A549 (cell line): ENCODE measurements around the gene OR2C3. TPM values are rescaled to one million over a fixed set of nuclear protein-coding genes. Genes with fewer than 3 reads are reported as not detected.

ENCODE experiments used
- ATAC-seq, 2 experiments: fragments of 200-7000 bp in 1 of 2; fragments of >200 bp in 1 of 2; cut with Nextera tagmentation in 1 of 2; cut with Tn5 transposase in 1 of 2; 3 replicates each; pipeline versions ENCODE4 v1.8.0 to v1.9.1; 2018 to 2020; ENCODE audit warnings: mild to moderate bottlenecking in 1 of 2, moderate library complexity in 1 of 2
- CTCF ChIA-PET: fragments of 300-600 bp; sonication (Branson Sonifier 250); formaldehyde crosslinking; extraction: SDS; loops from one replicate; lab custom pipeline; 2021; ENCODE audit warnings: antibody characterized with exemption, inconsistent platforms; lab: Yijun Ruan, JAX
- POLR2A ChIA-PET: fragments of 350-600 bp; formaldehyde crosslinking; extraction: SDS; loops from one replicate; lab custom pipeline; 2021; ENCODE audit warnings: antibody characterized with exemption, inconsistent platforms; lab: Yijun Ruan, JAX
- DNase-seq, 2 experiments: peaks; one replicate each; pipeline versions ENCODE4 v3.0.0 to v3.0.0-alpha.2; 2011 to 2016; ENCODE audit warnings: low read depth in 1 of 2, low spot score in 1 of 2
- FAIRE-seq: peaks from 2 replicates; lab custom pipeline; 2011; peaks lifted over from hg19 to GRCh38; lab: Jason Lieb, UNC
- H3K27ac ChIP-seq, 2 experiments: fragments of >200 bp; sonication (Bioruptor Twin); formaldehyde crosslinking; 3 replicates each; pipeline ENCODE4 v1.5.1; 2016 to 2017
- H3K4me1 ChIP-seq: fragments of >200 bp; sonication (Bioruptor Twin); formaldehyde crosslinking; 3 replicates; pipeline ENCODE4 v1.6.1; 2016
- H3K4me2 ChIP-seq: fragments of >200 bp; sonication (Bioruptor Twin); formaldehyde crosslinking; 3 replicates; pipeline ENCODE4 v1.6.1; 2016
- H3K4me3 ChIP-seq: fragments of >200 bp; sonication (Bioruptor Twin); formaldehyde crosslinking; 3 replicates; pipeline ENCODE4 v1.5.1; 2016
- H3K9me3 ChIP-seq: fragments of >200 bp; sonication (Bioruptor Twin); formaldehyde crosslinking; 3 replicates; pipeline ENCODE4 v1.6.1; 2016
- BCL3 ChIP-seq: fragments of >200 bp; sonication (Bioruptor Twin); formaldehyde crosslinking; IDR thresholded peaks from 3 replicates; pipeline ENCODE4 v1.6.1; 2016
- BHLHE40 ChIP-seq: IDR thresholded peaks from 2 replicates; pipeline ENCODE4 v1.6.1; 2012; ENCODE audit warnings: low read depth, low read length, inconsistent platforms
- CBX2 ChIP-seq: fragments of 200-600 bp; sonication (generic); IDR thresholded peaks from 2 replicates; pipeline ENCODE4 v1.6.1; 2016; ENCODE audit warnings: low read depth, mild to moderate bottlenecking, borderline replicate concordance
- CBX8 ChIP-seq: fragments of 200-600 bp; sonication (generic); IDR thresholded peaks from 2 replicates; pipeline ENCODE4 v1.6.1; 2016
- CHD2 ChIP-seq: fragments of 150-350 bp; IDR thresholded peaks from 2 replicates; pipeline ENCODE4 v1.6.1; 2014; ENCODE audit warnings: low read length; ENCODE audit not compliant: partially characterized antibody
- ESRRA ChIP-seq: fragments of 150-350 bp; IDR thresholded peaks from 2 replicates; pipeline ENCODE4 v1.6.1; 2014; ENCODE audit warnings: mild to moderate bottlenecking, low read length, borderline replicate concordance
- FOSB ChIP-seq: fragments of 250-450 bp; sonication (Bioruptor Pico); IDR thresholded peaks from 2 replicates; pipeline ENCODE4 v1.5.0; 2020; ENCODE audit warnings: mild to moderate bottlenecking, moderate library complexity
- FOSL2 ChIP-seq, 2 experiments: fragments of 450-650 bp in 1 of 2; fragments of >200 bp in 1 of 2; sonication (Bioruptor Twin) in 1 of 2; formaldehyde crosslinking; IDR thresholded peaks; 2 replicates each; pipeline versions ENCODE4 v1.5.0 to v1.6.1; 2016 to 2020; ENCODE audit warnings: mild to moderate bottlenecking in 1 of 2, moderate library complexity in 1 of 2
- FOXS1 ChIP-seq: fragments of 250-450 bp; sonication (Bioruptor Pico); IDR thresholded peaks from 2 replicates; pipeline ENCODE4 v1.5.0; 2020; ENCODE audit warnings: mild to moderate bottlenecking, moderate library complexity
- GATA3 ChIP-seq: IDR thresholded peaks from 2 replicates; pipeline ENCODE4 v1.6.1; 2012; ENCODE audit warnings: borderline replicate concordance
- HEYL ChIP-seq: fragments of 250-450 bp; sonication (Bioruptor Pico); IDR thresholded peaks from 2 replicates; pipeline ENCODE4 v1.8.0; 2021; ENCODE audit warnings: mild to moderate bottlenecking, moderate library complexity
- HOXA7 ChIP-seq: fragments of 250-450 bp; sonication (Bioruptor Pico); IDR thresholded peaks from 2 replicates; pipeline ENCODE4 v1.5.0; 2020; ENCODE audit warnings: mild to moderate bottlenecking, moderate library complexity
- HOXB13 ChIP-seq: fragments of 250-450 bp; sonication (Bioruptor Pico); IDR thresholded peaks from 2 replicates; pipeline ENCODE4 v1.5.0; 2020; ENCODE audit warnings: low read depth, mild to moderate bottlenecking, moderate library complexity
- MAFK ChIP-seq: fragments of 450-650 bp; IDR thresholded peaks from 2 replicates; pipeline ENCODE4 v1.6.1; 2014; ENCODE audit not compliant: partially characterized antibody
- MAZ ChIP-seq: fragments of 150-350 bp; IDR thresholded peaks from 2 replicates; pipeline ENCODE4 v1.6.1; 2014; ENCODE audit warnings: antibody characterized with exemption, low read depth, low read length, borderline replicate concordance
- NFE2L2 ChIP-seq: fragments of 150-350 bp; conservative IDR thresholded peaks from 2 replicates; pipeline ENCODE4 v1.6.1; 2014; ENCODE audit warnings: low read length
- NR3C1 ChIP-seq: fragments of >200 bp; sonication (Bioruptor Twin); formaldehyde crosslinking; IDR thresholded peaks from 3 replicates; pipeline ENCODE4 v1.6.1; 2017
- RARB ChIP-seq: fragments of 250-450 bp; sonication (Bioruptor Pico); IDR thresholded peaks from 2 replicates; pipeline ENCODE4 v1.8.0; 2021; ENCODE audit warnings: mild to moderate bottlenecking, moderate library complexity
- RNF2 ChIP-seq: fragments of 200-600 bp; sonication (generic); IDR thresholded peaks from 2 replicates; pipeline ENCODE4 v1.6.1; 2016; ENCODE audit warnings: low read depth, mild to moderate bottlenecking, antibody characterized with exemption, moderate library complexity, borderline replicate concordance
- SREBF2 ChIP-seq: fragments of 450-650 bp; IDR thresholded peaks from 2 replicates; pipeline ENCODE4 v1.6.1; 2014; ENCODE audit warnings: mild to moderate bottlenecking, moderate library complexity
- USF2 ChIP-seq: fragments of 450-650 bp; IDR thresholded peaks from 2 replicates; pipeline ENCODE4 v1.6.1; 2014; ENCODE audit warnings: antibody characterized with exemption
- ZC3H11A ChIP-seq: fragments of 450-650 bp; IDR thresholded peaks from 2 replicates; pipeline ENCODE4 v1.6.1; 2014; ENCODE audit warnings: antibody characterized with exemption, mild to moderate bottlenecking
- ZFP36 ChIP-seq: fragments of 450-650 bp; IDR thresholded peaks from 2 replicates; pipeline ENCODE4 v1.6.1; 2014; ENCODE audit warnings: borderline replicate concordance; ENCODE audit not compliant: partially characterized antibody
- ZNF302 ChIP-seq: fragments of 250-450 bp; sonication (Bioruptor Pico); IDR thresholded peaks from 2 replicates; pipeline ENCODE4 v1.9.0; 2021; ENCODE audit warnings: inconsistent platforms, mild to moderate bottlenecking, moderate library complexity
- WGBS: methylation state at CpG from one replicate; pipeline ENCODE4 v1.1.6; 2017; ENCODE audit errors: missing lambda C conversion rate; 5-methylcytosine and 5-hydroxymethylcytosine counted together
- polyA plus RNA-seq, 4 experiments: library from polyadenylated mRNA; depleted of rRNA in 3 of 4; stranded (reverse); fragments of >200 nt; fragmentation: RNase III in 1 of 4; extraction: RNeasy Plus Mini Kit Qiagen cat#74134 plus additional on column Dnase treatment in 1 of 4; gene quantifications; 2 replicates in 3 of 4; 3 replicates in 1 of 4; pipeline ENCODE4 v1.2.3, GENCODE V29; 2011 to 2017
- TF ChIP-seq, protein P1 (sequence below): fragments of >200 bp; sonication (Bioruptor Twin); formaldehyde crosslinking; IDR thresholded peaks from 3 replicates; pipeline ENCODE4 v1.5.1; 2016
- TF ChIP-seq, protein P2 (sequence below): IDR thresholded peaks from 2 replicates; pipeline ENCODE4 v1.6.1; 2012

OR2C3 gene
- polyA plus RNA-seq, 2 of the 4 experiments (the other 2 are of a cell fraction) = not detected

DNA sequence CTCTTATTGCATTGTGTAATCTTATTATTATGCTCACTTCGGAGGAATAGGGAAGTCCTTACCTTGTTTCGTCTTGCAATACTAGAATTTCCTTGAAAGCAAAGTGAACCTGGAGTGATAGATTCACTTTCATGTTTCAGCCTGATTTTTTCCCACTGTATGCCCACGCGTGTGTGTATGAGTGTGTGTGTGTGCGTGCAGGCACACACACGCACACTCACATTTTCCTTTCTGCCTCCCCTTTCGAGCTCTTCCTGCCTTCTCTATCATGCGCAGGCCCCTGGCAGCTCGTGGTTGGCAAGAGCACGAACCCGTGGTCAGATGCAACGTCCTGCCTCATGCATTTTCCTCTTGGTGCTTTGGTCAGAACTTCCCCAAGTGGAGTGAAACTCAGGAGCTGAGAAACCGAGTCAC, 12.5 kb upstream of the OR2C3 start, which contains the start of gene GCSAML:
Gene GCSAML, plus strand, starts transcription at position 366 of the 414 bp plus-strand sequence. CDS start 58 bp downstream, outside the sequence.
- H3K9me3 ChIP-seq = no peaks in the 10 kb centered on the region
- no peak for ATAC-seq
- H3K4me3 ChIP-seq = no peak within 1 kb of the TSS
- no peaks in the 10 kb centered on the region for H3K4me1 ChIP-seq
- no peak for TF ChIP-seq HOXB13 (CRISPR knock-in tag)
- no peak for TF ChIP-seq MAZ
- TF ChIP-seq, protein P1, sequence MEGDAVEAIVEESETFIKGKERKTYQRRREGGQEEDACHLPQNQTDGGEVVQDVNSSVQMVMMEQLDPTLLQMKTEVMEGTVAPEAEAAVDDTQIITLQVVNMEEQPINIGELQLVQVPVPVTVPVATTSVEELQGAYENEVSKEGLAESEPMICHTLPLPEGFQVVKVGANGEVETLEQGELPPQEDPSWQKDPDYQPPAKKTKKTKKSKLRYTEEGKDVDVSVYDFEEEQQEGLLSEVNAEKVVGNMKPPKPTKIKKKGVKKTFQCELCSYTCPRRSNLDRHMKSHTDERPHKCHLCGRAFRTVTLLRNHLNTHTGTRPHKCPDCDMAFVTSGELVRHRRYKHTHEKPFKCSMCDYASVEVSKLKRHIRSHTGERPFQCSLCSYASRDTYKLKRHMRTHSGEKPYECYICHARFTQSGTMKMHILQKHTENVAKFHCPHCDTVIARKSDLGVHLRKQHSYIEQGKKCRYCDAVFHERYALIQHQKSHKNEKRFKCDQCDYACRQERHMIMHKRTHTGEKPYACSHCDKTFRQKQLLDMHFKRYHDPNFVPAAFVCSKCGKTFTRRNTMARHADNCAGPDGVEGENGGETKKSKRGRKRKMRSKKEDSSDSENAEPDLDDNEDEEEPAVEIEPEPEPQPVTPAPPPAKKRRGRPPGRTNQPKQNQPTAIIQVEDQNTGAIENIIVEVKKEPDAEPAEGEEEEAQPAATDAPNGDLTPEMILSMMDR = no peak
- TF ChIP-seq MAFK = no peak
- TF ChIP-seq HOXA7 (CRISPR knock-in tag) = no peak
- TF ChIP-seq RNF2 = no peak
- no peak for TF ChIP-seq CBX2
- no peak for TF ChIP-seq NR3C1
- no peak for TF ChIP-seq FOSB (CRISPR knock-in tag)
- TF ChIP-seq BHLHE40 = no peak
- TF ChIP-seq ESRRA = no peak
- TF ChIP-seq ZFP36 = no peak
- no peak for TF ChIP-seq CHD2
- no peak for TF ChIP-seq HEYL (CRISPR knock-in tag)
- TF ChIP-seq USF2 = no peak
- no peak for TF ChIP-seq ZNF302 (CRISPR knock-in tag)
- TF ChIP-seq ZC3H11A = no peak
- TF ChIP-seq SREBF2 = no peak
- 33% methylated on average over 13 of the region's 13 CpGs for WGBS
- POLR2A ChIA-PET = no interaction called here
- CTCF ChIA-PET = interaction anchor here (0.7 kb wide), 1 partner anchor 12 kb away, joined by 3 read pairs; the partner anchor contains the start of gene OR2C3
- no peak for FAIRE-seq
- no peak for DNase-seq
- no peak within 1 kb of the TSS for H3K4me2 ChIP-seq
- no peak within 1 kb of the TSS for H3K27ac ChIP-seq

DNA sequence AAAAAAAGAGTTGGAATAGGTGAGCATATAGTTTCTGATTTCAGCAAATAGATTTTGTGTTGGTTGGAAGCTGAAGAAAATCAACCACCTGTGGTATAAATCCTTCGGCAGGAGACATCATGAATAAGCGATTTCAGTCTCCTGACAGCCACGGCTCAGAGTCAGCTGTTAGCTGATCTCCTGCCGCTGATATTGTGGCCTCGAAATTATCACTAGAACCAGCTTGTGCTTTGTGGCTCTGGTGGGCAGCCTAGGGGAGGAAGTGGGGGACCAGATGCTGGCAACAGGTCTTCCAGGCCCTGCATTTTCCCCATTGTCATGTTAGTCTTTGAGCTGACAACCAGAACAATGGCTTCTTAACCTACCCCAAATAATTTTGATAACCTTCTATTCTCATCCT, 11.9 kb upstream of the OR2C3 start:
- DNase-seq = no peak
- WGBS = 27% methylated on average over 5 of the region's 5 CpGs
- no peak overlapping the region for H3K4me2 ChIP-seq
- TF ChIP-seq ZC3H11A (no peak), CBX8 (no peak), FOSL2 (IDR thresholded peaks at IDR 0.05) (no peak), FOSL2 (CRISPR knock-in tag; IDR thresholded peaks at IDR 0.05) (no peak)
- TF ChIP-seq, all 56 proteins: peak for 0
- no peak overlapping the region for H3K4me3 ChIP-seq
- no peak for FAIRE-seq
- H3K4me1 ChIP-seq = no peaks in the 10 kb centered on the region
- no peak overlapping the region for H3K27ac ChIP-seq
- ChIA-PET POLR2A (no interaction called here), CTCF (interaction anchor here (0.6 kb wide), 1 partner anchor 1914 kb away, joined by 3 read pairs; no protein-coding TSS in a partner anchor)
- no peaks in the 10 kb centered on the region for H3K9me3 ChIP-seq
- no peak for ATAC-seq

GRCh38 chr1:247542811-247543210, 6.6 kb upstream of the OR2C3 start:
- FAIRE-seq (no peak), DNase-seq (no peak), ATAC-seq (no peak)
- Histone ChIP-seq H3K9me3 (peaks cover 3% of the 10 kb centered on the region; the same call in 1 of the 3 replicates), H3K27ac (no peak overlapping the region), H3K4me1 (no peaks in the 10 kb centered on the region), H3K4me3 (no peak overlapping the region), H3K4me2 (no peak overlapping the region)
- ChIA-PET CTCF (no interaction called here), POLR2A (no interaction called here)
- 6% methylated on average over 3 of the region's 3 CpGs for WGBS
- TF ChIP-seq, protein P2, sequence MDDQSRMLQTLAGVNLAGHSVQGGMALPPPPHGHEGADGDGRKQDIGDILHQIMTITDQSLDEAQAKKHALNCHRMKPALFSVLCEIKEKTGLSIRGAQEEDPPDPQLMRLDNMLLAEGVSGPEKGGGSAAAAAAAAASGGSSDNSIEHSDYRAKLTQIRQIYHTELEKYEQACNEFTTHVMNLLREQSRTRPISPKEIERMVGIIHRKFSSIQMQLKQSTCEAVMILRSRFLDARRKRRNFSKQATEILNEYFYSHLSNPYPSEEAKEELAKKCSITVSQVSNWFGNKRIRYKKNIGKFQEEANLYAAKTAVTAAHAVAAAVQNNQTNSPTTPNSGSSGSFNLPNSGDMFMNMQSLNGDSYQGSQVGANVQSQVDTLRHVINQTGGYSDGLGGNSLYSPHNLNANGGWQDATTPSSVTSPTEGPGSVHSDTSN = no peak
- TF ChIP-seq BCL3 (no peak), NFE2L2 (no peak), RARB (CRISPR knock-in tag) (no peak), GATA3 (no peak), FOXS1 (CRISPR knock-in tag) (no peak)
- TF ChIP-seq, protein P1 = no peak
